Mucosa of stomach (tissue), 1 donor: ENCODE measurements around the gene ACOT4.
A peak's percentile ranks its signal among the peaks of the same experiment; 100 is the strongest.
"Not testable (repeated sequence)": the region's sequence is repeated elsewhere in the genome, so short reads cannot be mapped to it uniquely, and the experiment has no call there.

ENCODE experiments used
- H3K27me3 ChIP-seq: one replicate; pipeline ENCODE4 v1.7.0; 2013; ENCODE audit warnings: mild to moderate bottlenecking, low read length; ENCODE audit not compliant: control insufficient read depth, insufficient read depth
- H3K36me3 ChIP-seq: one replicate; pipeline ENCODE4 v1.7.0; 2013; ENCODE audit warnings: low read length; ENCODE audit not compliant: control insufficient read depth, insufficient read depth
- H3K4me1 ChIP-seq: one replicate; pipeline ENCODE4 v1.7.0; 2013; ENCODE audit warnings: mild to moderate bottlenecking, low read length; ENCODE audit not compliant: control insufficient read depth, insufficient read depth
- H3K4me3 ChIP-seq: one replicate; pipeline ENCODE4 v1.7.0; 2013; ENCODE audit warnings: low read length
- H3K9ac ChIP-seq: one replicate; pipeline ENCODE4 v1.7.0; 2013; ENCODE audit warnings: mild to moderate bottlenecking, low read length, moderate library complexity
- H3K9me3 ChIP-seq: one replicate; pipeline ENCODE4 v1.7.0; 2013; ENCODE audit warnings: mild to moderate bottlenecking, low read length, moderate library complexity; ENCODE audit not compliant: control insufficient read depth
- donor health status: Pancreatic carcinoma.

The ACOT4 gene

GRCh38 chr14:73567358-73567757 is 24.3 kb upstream of the ACOT4 start:
- Histone ChIP-seq H3K27me3 (no peaks in the 10 kb centered on the region), H3K9ac (no peak overlapping the region), H3K9me3 (no peaks in the 10 kb centered on the region), H3K4me3 (no peak overlapping the region), H3K36me3 (no peaks in the 10 kb centered on the region), H3K4me1 (peaks cover 21% of the 10 kb centered on the region)

- Histone ChIP-seq H3K4me1 (peaks cover 21% of the 10 kb centered on the region), H3K36me3 (no peaks in the 10 kb centered on the region), H3K27me3 (no peaks in the 10 kb centered on the region), H3K9ac (peak overlapping the region; percentile 95), H3K9me3 (no peaks in the 10 kb centered on the region), H3K4me3 (peak overlapping the region; percentile 33)
Observed at GRCh38 chr14:73567951-73568885, 23.5 kb upstream of the ACOT4 start.

GRCh38 chr14:73568886-73569184 is 22.8 kb upstream of the ACOT4 start:
- peak overlapping the region; percentile 33 for H3K4me3 ChIP-seq
- H3K27me3 ChIP-seq: not testable (repeated sequence)

GRCh38 chr14:73569185-73569958 is 22.3 kb upstream of the ACOT4 start, which contains the start of gene ACOT2:
TSS of gene ACOT2 (plus strand) at chr14:73569213. CDS start at chr14:73569241, 28 bp downstream.
- not testable (repeated sequence) for H3K9me3 ChIP-seq, H3K36me3 ChIP-seq, H3K27me3 ChIP-seq
- peak within 1 kb of the TSS; percentile 33 for H3K4me3 ChIP-seq
- peaks cover 21% of the 10 kb centered on the region for H3K4me1 ChIP-seq
- H3K9ac ChIP-seq: peak within 1 kb of the TSS; percentile 95

More at GRCh38 chr14:73568886-73569184, 22.8 kb upstream of the ACOT4 start:
- not testable (repeated sequence) for H3K36me3 ChIP-seq, H3K9me3 ChIP-seq
- Histone ChIP-seq H3K9ac (peak overlapping the region; percentile 95), H3K4me1 (peaks cover 21% of the 10 kb centered on the region)

- H3K36me3 ChIP-seq, H3K9ac ChIP-seq, H3K9me3 ChIP-seq, H3K4me3 ChIP-seq, H3K27me3 ChIP-seq: not testable (repeated sequence)
- H3K4me1 ChIP-seq: peaks cover 21% of the 10 kb centered on the region
Observed at GRCh38 chr14:73570913-73571312, 20.8 kb upstream of the ACOT4 start.

- peaks cover 11% of the 10 kb centered on the region for H3K4me1 ChIP-seq
- H3K9me3 ChIP-seq, H3K36me3 ChIP-seq, H3K27me3 ChIP-seq, H3K4me3 ChIP-seq, H3K9ac ChIP-seq: not testable (repeated sequence)
Observed at GRCh38 chr14:73573034-73573433, 18.6 kb upstream of the ACOT4 start.

GRCh38 chr14:73573740-73574139 is 17.9 kb upstream of the ACOT4 start:
- H3K27me3 ChIP-seq, H3K4me3 ChIP-seq, H3K4me1 ChIP-seq, H3K9me3 ChIP-seq, H3K36me3 ChIP-seq, H3K9ac ChIP-seq: not testable (repeated sequence)

GRCh38 chr14:73574251-73574650 is 17.4 kb upstream of the ACOT4 start:
- not testable (repeated sequence) for H3K27me3 ChIP-seq, H3K4me1 ChIP-seq, H3K4me3 ChIP-seq, H3K9me3 ChIP-seq, H3K9ac ChIP-seq, H3K36me3 ChIP-seq

GRCh38 chr14:73576391-73576790 is 15.3 kb upstream of the ACOT4 start:
- Histone ChIP-seq H3K4me3 (no peak overlapping the region), H3K27me3 (no peaks in the 10 kb centered on the region), H3K9me3 (no peaks in the 10 kb centered on the region), H3K9ac (no peak overlapping the region), H3K4me1 (no peaks in the 10 kb centered on the region), H3K36me3 (no peaks in the 10 kb centered on the region)

GRCh38 chr14:73577214-73577613 is 14.5 kb upstream of the ACOT4 start:
- H3K9ac ChIP-seq, H3K27me3 ChIP-seq, H3K36me3 ChIP-seq, H3K4me3 ChIP-seq, H3K9me3 ChIP-seq, H3K4me1 ChIP-seq: not testable (repeated sequence)

- not testable (repeated sequence) for H3K4me3 ChIP-seq, H3K9me3 ChIP-seq, H3K9ac ChIP-seq, H3K27me3 ChIP-seq, H3K36me3 ChIP-seq, H3K4me1 ChIP-seq
Observed at GRCh38 chr14:73582102-73582979, 9.3 kb upstream of the ACOT4 start.

- H3K4me1 ChIP-seq: no peaks in the 10 kb centered on the region
- no peaks in the 10 kb centered on the region for H3K27me3 ChIP-seq
- H3K9ac ChIP-seq: no peak overlapping the region
- no peak overlapping the region for H3K4me3 ChIP-seq
- H3K36me3 ChIP-seq: no peaks in the 10 kb centered on the region
- H3K9me3 ChIP-seq: no peaks in the 10 kb centered on the region
Observed at GRCh38 chr14:73588695-73589094, 3.0 kb upstream of the ACOT4 start.
